AG04449 (cell line): ENCODE measurements around the gene CCDC57.

Experiments
- CTCF ChIA-PET: fragments of 350-600 bp; formaldehyde crosslinking; extraction: SDS; loops from one replicate; lab custom pipeline; 2021; ENCODE audit warnings: antibody characterized with exemption; lab: Yijun Ruan, JAX
- POLR2A ChIA-PET: fragments of 400-600, 350-600 bp; formaldehyde crosslinking; extraction: SDS; loops from one replicate; lab custom pipeline; 2020; ENCODE audit warnings: antibody characterized with exemption, inconsistent platforms; lab: Yijun Ruan, JAX
- DNase-seq: peaks from one replicate; pipeline ENCODE4 v3.0.0-alpha.2; 2010; ENCODE audit warnings: low read depth, low spot score
- H3K4me3 ChIP-seq: 2 replicates; pipeline ENCODE4 v1.5.1; 2011; ENCODE audit warnings: low read depth, mild to moderate bottlenecking, control low read depth, low read length
- TF ChIP-seq, protein P1 (sequence below): IDR thresholded peaks from one replicate; pipeline ENCODE4 v1.5.1; 2011; ENCODE audit warnings: mild to moderate bottlenecking, moderate library complexity, low read length, control low read depth, inconsistent platforms; ENCODE audit not compliant: insufficient read depth; ENCODE audit errors: missing control alignments

Gene CCDC57

DNA sequence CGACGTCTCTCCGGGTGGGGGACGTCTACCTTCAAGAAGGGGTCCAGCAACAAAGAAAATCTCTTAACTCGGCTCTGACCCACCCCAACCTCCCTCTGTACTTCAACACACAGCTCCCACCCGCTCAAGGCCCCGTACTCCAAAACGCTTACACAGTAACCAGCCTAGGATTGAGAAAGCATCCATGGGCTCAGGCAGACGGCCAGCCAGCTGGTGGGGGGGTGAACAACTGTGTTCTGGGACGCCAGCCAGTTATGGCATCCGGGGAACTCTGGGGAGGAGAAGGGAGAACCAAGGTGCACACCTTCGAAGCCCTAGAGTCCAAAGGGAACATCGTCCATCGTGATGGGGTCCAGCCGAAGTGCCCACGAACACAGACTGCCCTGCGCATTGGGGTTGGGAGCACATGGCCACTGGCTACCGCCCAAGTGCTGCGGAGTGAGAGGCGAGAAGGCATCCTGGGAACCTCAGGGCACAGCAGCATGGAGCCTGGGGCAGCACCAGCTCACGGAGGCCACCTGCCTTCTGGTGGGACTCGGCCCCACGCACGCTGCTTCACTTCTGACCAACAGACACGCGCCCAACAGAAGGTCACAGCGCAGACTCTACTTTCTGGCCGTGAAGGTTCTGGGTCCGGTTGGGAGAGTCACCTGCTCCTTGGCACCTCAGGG lies 30.5 kb upstream of the CCDC57 start:
- ChIA-PET POLR2A (interaction anchor here (0.6 to 4.2 kb wide), 7 partner anchors 9 to 223 kb away, joined by 3 to 51 read pairs (median 6); partner anchors contain the start of genes RAC3 and SLC16A3), CTCF (interaction anchor here (1.4 to 10.9 kb wide), 3 partner anchors 9 to 109 kb away, joined by 4 to 95 read pairs (median 4); no protein-coding TSS in a partner anchor)
- no peak overlapping the region for H3K4me3 ChIP-seq
- TF ChIP-seq, protein P1, sequence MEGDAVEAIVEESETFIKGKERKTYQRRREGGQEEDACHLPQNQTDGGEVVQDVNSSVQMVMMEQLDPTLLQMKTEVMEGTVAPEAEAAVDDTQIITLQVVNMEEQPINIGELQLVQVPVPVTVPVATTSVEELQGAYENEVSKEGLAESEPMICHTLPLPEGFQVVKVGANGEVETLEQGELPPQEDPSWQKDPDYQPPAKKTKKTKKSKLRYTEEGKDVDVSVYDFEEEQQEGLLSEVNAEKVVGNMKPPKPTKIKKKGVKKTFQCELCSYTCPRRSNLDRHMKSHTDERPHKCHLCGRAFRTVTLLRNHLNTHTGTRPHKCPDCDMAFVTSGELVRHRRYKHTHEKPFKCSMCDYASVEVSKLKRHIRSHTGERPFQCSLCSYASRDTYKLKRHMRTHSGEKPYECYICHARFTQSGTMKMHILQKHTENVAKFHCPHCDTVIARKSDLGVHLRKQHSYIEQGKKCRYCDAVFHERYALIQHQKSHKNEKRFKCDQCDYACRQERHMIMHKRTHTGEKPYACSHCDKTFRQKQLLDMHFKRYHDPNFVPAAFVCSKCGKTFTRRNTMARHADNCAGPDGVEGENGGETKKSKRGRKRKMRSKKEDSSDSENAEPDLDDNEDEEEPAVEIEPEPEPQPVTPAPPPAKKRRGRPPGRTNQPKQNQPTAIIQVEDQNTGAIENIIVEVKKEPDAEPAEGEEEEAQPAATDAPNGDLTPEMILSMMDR = no peak
- peak; percentile 34 for DNase-seq

DNA sequence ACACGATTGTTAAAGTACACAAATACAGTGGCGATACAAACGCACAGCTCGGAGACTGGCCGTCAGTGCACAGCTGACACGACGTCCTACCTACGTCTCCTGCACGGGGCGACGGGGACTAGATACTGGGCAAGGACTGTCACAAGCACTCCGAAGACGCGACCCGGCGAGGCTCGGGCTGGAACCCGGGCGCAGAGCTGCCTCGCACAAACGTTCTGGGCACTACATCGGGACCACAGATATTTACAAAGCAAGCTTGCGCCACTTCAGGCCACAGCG lies 30.0 kb upstream of the CCDC57 start:
- TF ChIP-seq, protein P1 = no peak
- no peak for DNase-seq
- ChIA-PET POLR2A (interaction anchor here (0.6 to 4.2 kb wide), 8 partner anchors 9 to 223 kb away, joined by 3 to 51 read pairs (median 6); partner anchors contain the start of genes RAC3 and SLC16A3), CTCF (interaction anchor here (1.1 to 10.9 kb wide), 5 partner anchors 9 to 212 kb away, joined by 3 to 95 read pairs (median 4); no protein-coding TSS in a partner anchor)
- no peak overlapping the region for H3K4me3 ChIP-seq

DNA sequence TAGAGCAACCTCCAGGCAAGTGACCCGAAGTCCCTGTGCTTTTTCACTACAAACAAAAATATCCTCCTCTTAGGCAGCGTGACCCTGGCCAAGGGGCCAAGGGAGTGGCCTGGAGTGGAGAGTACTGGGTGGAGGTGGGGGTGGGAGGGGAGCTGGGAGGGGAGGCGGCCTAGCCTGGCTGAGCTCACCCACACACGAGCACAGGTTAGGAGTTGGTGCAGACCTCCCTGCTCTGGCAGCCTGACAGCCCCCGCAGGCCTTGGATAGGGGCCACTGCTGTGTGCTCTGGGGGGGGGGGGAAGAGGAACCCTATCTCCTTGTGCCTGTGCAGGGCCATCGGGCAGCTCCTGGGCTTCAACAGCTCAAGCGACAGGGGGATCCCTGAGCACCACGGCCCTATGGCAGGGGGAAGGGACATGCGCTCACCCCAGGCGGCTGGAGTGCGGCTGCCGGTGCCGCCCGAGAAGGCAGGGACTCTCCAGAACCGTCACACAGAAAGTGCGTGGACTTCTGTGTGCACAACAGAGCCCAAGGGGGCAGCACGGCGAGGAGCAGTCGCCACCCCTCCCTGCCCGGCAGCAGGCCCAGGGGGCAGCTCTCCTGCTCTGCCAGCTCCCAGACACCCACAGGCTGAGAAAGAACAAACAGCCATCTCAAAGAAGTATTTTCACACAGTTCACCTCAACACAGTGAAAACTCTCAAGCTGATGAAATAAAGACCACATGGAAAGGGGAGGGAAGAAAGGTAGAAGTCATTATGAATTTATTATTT lies 29.5 kb upstream of the CCDC57 start:
- H3K4me3 ChIP-seq = no peak overlapping the region
- TF ChIP-seq, protein P1 = no peak
- CTCF ChIA-PET = interaction anchor here (1.1 to 10.9 kb wide), 6 partner anchors 8 to 212 kb away, joined by 3 to 95 read pairs (median 4); no protein-coding TSS in a partner anchor
- POLR2A ChIA-PET = interaction anchor here (0.6 to 4.2 kb wide), 9 partner anchors 8 to 222 kb away, joined by 3 to 51 read pairs (median 4); partner anchors contain the start of genes FASN, RAC3 and SLC16A3
- DNase-seq = no peak

- H3K4me3 ChIP-seq = no peak overlapping the region
- ChIA-PET POLR2A (interaction anchor here (0.5 to 4.2 kb wide), 5 partner anchors 7 to 143 kb away, joined by 3 to 51 read pairs (median 4); partner anchors contain the start of genes FASN and SLC16A3), CTCF (interaction anchor here (1.1 to 10.9 kb wide), 7 partner anchors 11 to 211 kb away, joined by 3 to 95 read pairs (median 4); partner anchors contain the start of gene SECTM1)
- DNase-seq = no peak
- TF ChIP-seq, protein P1 = no peak
These were observed 28.7 kb upstream of the CCDC57 start for GRCh38 chr17:82241183-82241925.

DNA sequence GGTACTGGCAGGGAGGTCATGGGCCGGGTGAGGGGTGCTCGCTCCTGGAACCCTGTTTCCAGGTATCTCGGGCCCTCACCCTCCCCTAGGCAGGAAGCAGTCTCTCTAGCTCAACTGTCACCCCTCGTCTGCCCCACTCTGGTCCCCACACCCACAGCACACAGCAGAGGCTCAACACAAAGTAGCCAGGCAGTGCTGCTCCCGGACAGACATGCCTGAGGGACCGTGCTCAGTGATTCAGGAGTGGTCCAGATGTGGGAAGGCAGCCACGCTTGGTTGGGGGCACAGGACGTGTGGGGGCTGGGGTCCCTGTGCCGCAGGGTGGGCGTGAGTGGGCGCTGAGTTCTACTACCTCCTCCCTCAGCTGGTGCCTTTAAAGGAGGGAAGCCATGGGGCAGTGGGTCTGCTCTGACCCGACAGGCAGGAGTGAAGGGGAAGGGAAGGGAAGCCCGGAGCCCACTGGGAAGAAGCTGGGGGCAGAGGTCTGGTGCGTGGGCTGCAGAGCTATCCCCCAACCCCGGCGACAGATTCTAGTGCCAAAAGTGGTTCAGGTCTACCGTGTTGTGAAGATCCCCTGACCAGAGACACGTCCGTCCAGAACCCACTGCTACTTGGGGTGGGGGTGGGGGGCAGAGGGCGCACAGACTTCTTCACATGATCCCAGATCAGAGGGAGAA lies 28.0 kb upstream of the CCDC57 start:
- no peak overlapping the region for H3K4me3 ChIP-seq
- TF ChIP-seq, protein P1 = no peak
- DNase-seq = no peak
- ChIA-PET POLR2A (interaction anchor here (1.5 to 4.2 kb wide), 3 partner anchors 10 to 35 kb away, joined by 4 to 51 read pairs (median 40); partner anchors contain the start of gene SLC16A3), CTCF (interaction anchor here (0.9 to 10.9 kb wide), 5 partner anchors 28 to 210 kb away, joined by 3 to 95 read pairs (median 4); partner anchors contain the start of genes CCDC57 and SECTM1)
